IMR-90 (cell line): ENCODE data around the gene BEST1. TPM values are rescaled to one million over a fixed set of nuclear protein-coding genes. Genes with fewer than 3 reads are reported as not detected.

Source experiments
- ATAC-seq: fragments of 200-7000 bp; cut with Tn5 transposase; 2 replicates; pipeline ENCODE4 v1.9.1; 2020; ENCODE audit warnings: low read depth, mild to moderate bottlenecking, moderate library complexity
- BruUV-seq: library from RNA; stranded (reverse); fragments of 400-500 nt; replicated peaks from 2 replicates; lab custom pipeline; 2021; lab: Mats Ljungman, UMichigan
- CTCF ChIA-PET: fragments of 300-600 bp; formaldehyde crosslinking; extraction: SDS; loops from one replicate; lab custom pipeline; 2021; ENCODE audit warnings: antibody characterized with exemption; lab: Yijun Ruan, JAX
- POLR2A ChIA-PET: fragments of 300-600 bp; sonication (Branson Sonifier 250); formaldehyde crosslinking; loops from one replicate; lab custom pipeline; 2022; ENCODE audit warnings: antibody characterized with exemption; ENCODE audit not compliant: unreplicated experiment; lab: Charles Lee
- DNase-seq: peaks from one replicate; pipeline ENCODE4 v3.0.0; 2013
- H2AFZ ChIP-seq: replicated peaks from 2 replicates; pipeline ENCODE3; 2013; ENCODE audit warnings: low read length, mild to moderate bottlenecking; ENCODE audit not compliant: poor library complexity
- H2AK5ac ChIP-seq: 2 replicates; pipeline ENCODE4 v1.6.1; 2013; ENCODE audit warnings: low read depth, low read length, inconsistent platforms
- H2AK9ac ChIP-seq: replicated peaks from 2 replicates; pipeline ENCODE3; 2013; ENCODE audit warnings: mild to moderate bottlenecking, low read depth, low read length, moderate library complexity; ENCODE audit not compliant: poor library complexity
- H2BK120ac ChIP-seq: 2 replicates; pipeline ENCODE4 v1.6.1; 2013; ENCODE audit warnings: low read depth, low read length, inconsistent platforms
- H2BK15ac ChIP-seq: 3 replicates; pipeline ENCODE4 v1.6.1; 2013; ENCODE audit warnings: low read depth, low read length, inconsistent platforms
- H2BK20ac ChIP-seq: 2 replicates; pipeline ENCODE4 v1.6.1; 2013; ENCODE audit warnings: low read depth, mild to moderate bottlenecking, inconsistent platforms, low read length, moderate library complexity
- H2BK5ac ChIP-seq: 2 replicates; pipeline ENCODE4 v1.6.1; 2013; ENCODE audit warnings: mild to moderate bottlenecking, low read depth, low read length, inconsistent platforms; ENCODE audit not compliant: poor library complexity, severe bottlenecking
- H3K14ac ChIP-seq: replicated peaks from 2 replicates; pipeline ENCODE4 v1.6.1; 2013; ENCODE audit warnings: low read depth, low read length, inconsistent platforms
- H3K18ac ChIP-seq: 2 replicates; pipeline ENCODE4 v1.6.1; 2013; ENCODE audit warnings: low read depth, low read length, control low read depth
- H3K23ac ChIP-seq: 2 replicates; pipeline ENCODE4 v1.6.1; 2013; ENCODE audit warnings: low read depth, low read length, inconsistent platforms
- H3K27ac ChIP-seq: 2 replicates; pipeline ENCODE4 v1.5.1; 2013; ENCODE audit warnings: mild to moderate bottlenecking, control low read depth, low read length; ENCODE audit not compliant: insufficient read depth
- H3K27me3 ChIP-seq: 2 replicates; pipeline ENCODE4 v1.6.1; 2013; ENCODE audit warnings: low read length; ENCODE audit not compliant: control insufficient read depth, insufficient read depth
- H3K36me3 ChIP-seq: 2 replicates; pipeline ENCODE4 v1.6.1; 2013; ENCODE audit warnings: low read length, mixed read lengths; ENCODE audit not compliant: control insufficient read depth, insufficient read depth
- H3K4ac ChIP-seq: 2 replicates; pipeline ENCODE4 v1.6.1; 2013; ENCODE audit warnings: low read depth, low read length, inconsistent platforms
- H3K4me1 ChIP-seq: 2 replicates; pipeline ENCODE4 v1.6.1; 2013; ENCODE audit warnings: low read length, mixed read lengths; ENCODE audit not compliant: control insufficient read depth, insufficient read depth
- H3K4me2 ChIP-seq: 2 replicates; pipeline ENCODE4 v1.6.1; 2013; ENCODE audit warnings: low read depth, mild to moderate bottlenecking, control low read depth, low read length, moderate library complexity
- H3K4me3 ChIP-seq: 2 replicates; pipeline ENCODE4 v1.5.1; 2013; ENCODE audit warnings: low read depth, mild to moderate bottlenecking, control low read depth, low read length, moderate library complexity; ENCODE audit not compliant: insufficient read depth
- H3K56ac ChIP-seq: 2 replicates; pipeline ENCODE4 v1.6.1; 2013; ENCODE audit warnings: low read length, inconsistent platforms; ENCODE audit not compliant: insufficient read depth; ENCODE audit errors: extremely low read depth
- H3K79me1 ChIP-seq, 2 experiments: 2 replicates each; pipeline ENCODE4 v1.6.1; 2013; ENCODE audit warnings: low read length in 2 of 2, inconsistent platforms in 1 of 2, low read depth in 1 of 2
- H3K9ac ChIP-seq: 2 replicates; pipeline ENCODE4 v1.6.1; 2013; ENCODE audit warnings: low read depth, low read length, control low read depth
- H3K9me1 ChIP-seq: 2 replicates; pipeline ENCODE4 v1.6.1; 2013; ENCODE audit warnings: low read length, inconsistent platforms; ENCODE audit not compliant: insufficient read depth
- H3K9me3 ChIP-seq: 2 replicates; pipeline ENCODE4 v1.6.1; 2013; ENCODE audit warnings: low read length; ENCODE audit not compliant: control insufficient read depth, insufficient read depth
- H4K20me1 ChIP-seq: 2 replicates; pipeline ENCODE4 v1.6.1; 2013; ENCODE audit warnings: low read length, inconsistent platforms; ENCODE audit not compliant: insufficient read depth
- H4K5ac ChIP-seq: 2 replicates; pipeline ENCODE4 v1.6.1; 2013; ENCODE audit warnings: mild to moderate bottlenecking, low read depth, low read length, control low read depth
- H4K8ac ChIP-seq, 2 experiments: 2 replicates each; pipeline ENCODE4 v1.6.1; 2013; ENCODE audit warnings: low read depth in 2 of 2, low read length in 2 of 2, control low read depth in 1 of 2, inconsistent platforms in 1 of 2
- H4K91ac ChIP-seq: 2 replicates; pipeline ENCODE4 v1.6.1; 2013; ENCODE audit warnings: low read depth, low read length, inconsistent platforms; ENCODE audit not compliant: insufficient read depth
- BHLHE40 ChIP-seq: fragments of 150-350 bp; IDR thresholded peaks from 2 replicates; pipeline ENCODE4 v1.6.1; 2016; ENCODE audit warnings: mild to moderate bottlenecking, low read depth, low read length
- CEBPB ChIP-seq: IDR thresholded peaks from 2 replicates; pipeline ENCODE4 v1.6.1; 2012; ENCODE audit warnings: low read depth, low read length, improper control_type of control experiment
- ELK1 ChIP-seq: fragments of 150-350 bp; IDR thresholded peaks from 2 replicates; pipeline ENCODE4 v1.6.1; 2016; ENCODE audit warnings: low read depth, mild to moderate bottlenecking, low read length, moderate library complexity, borderline replicate concordance
- FOS ChIP-seq: fragments of 150-350 bp; IDR thresholded peaks from 2 replicates; pipeline ENCODE4 v1.6.1; 2016; ENCODE audit warnings: low read depth, low read length
- MAFK ChIP-seq: IDR thresholded peaks from 2 replicates; pipeline ENCODE4 v1.6.1; 2012; ENCODE audit warnings: low read depth, low read length, improper control_type of control experiment
- MAZ ChIP-seq: IDR thresholded peaks from 2 replicates; pipeline ENCODE4 v1.6.1; 2012; ENCODE audit warnings: low read depth, mild to moderate bottlenecking, low read length, improper control_type of control experiment, moderate library complexity, borderline replicate concordance
- NFE2L2 ChIP-seq: fragments of 150-350 bp; IDR thresholded peaks from 2 replicates; pipeline ENCODE4 v1.6.1; 2016; ENCODE audit warnings: low read depth, mild to moderate bottlenecking, low read length
- RCOR1 ChIP-seq: IDR thresholded peaks from 2 replicates; pipeline ENCODE4 v1.6.1; 2012; ENCODE audit warnings: mild to moderate bottlenecking, low read length, improper control_type of control experiment; ENCODE audit not compliant: insufficient replicate concordance
- SMC3 ChIP-seq: fragments of 150-350 bp; IDR thresholded peaks from 2 replicates; pipeline ENCODE4 v1.6.1; 2016; ENCODE audit warnings: low read depth, mild to moderate bottlenecking, antibody characterized with exemption, low read length, moderate library complexity
- USF2 ChIP-seq: fragments of 150-350 bp; IDR thresholded peaks from 2 replicates; pipeline ENCODE4 v1.6.1; 2017; ENCODE audit warnings: mild to moderate bottlenecking, antibody characterized with exemption, low read length, low read depth
- WGBS, 2 experiments: methylation state at CpG; one replicate each; pipeline versions ENCODE4 v1.1.5 to v1.1.7; 2013; ENCODE audit warnings: missing lambda C conversion rate in 2 of 2; ENCODE audit not compliant: insufficient read length in 1 of 2; ENCODE audit errors: extremely low coverage in 2 of 2; 5-methylcytosine and 5-hydroxymethylcytosine counted together
- dilution Hi-C: fragments of 300-500 bp; cut with HindIII; formaldehyde crosslinking; loops from one replicate; pipeline ENCODE4 v1.14.3; 2018; ENCODE audit warnings: low sequenced_read_pairs; ENCODE audit not compliant: unreplicated experiment
- in situ Hi-C: fragments of 300-500 bp; cut with MboI; formaldehyde crosslinking; loops from 3 replicates; pipeline ENCODE4 v1.14.3; 2019; ENCODE audit warnings: low sequenced_read_pairs, inconsistent platforms, mixed read lengths
- intact Hi-C: fragments of 100-400 bp; cut with micrococcal nuclease; formaldehyde crosslinking; loops from 2 replicates; pipeline ENCODE4 v1.10.0; 2022
- polyA plus RNA-seq, 3 experiments: library from polyadenylated mRNA; depleted of rRNA; stranded (reverse); fragments of >200 nt; gene quantifications; 2 replicates each; pipeline ENCODE4 v1.2.3, GENCODE V29; 2012; ENCODE audit warnings: low replicate concordance in 1 of 3
- total RNA-seq: library from RNA; depleted of rRNA; stranded (reverse); fragments of >200 nt; gene quantifications from 2 replicates; pipeline ENCODE4 v1.2.3, GENCODE V29; 2012
- TF ChIP-seq, protein P1 (sequence below): conservative IDR thresholded peaks from 2 replicates; pipeline ENCODE4 v1.5.1; 2012; ENCODE audit warnings: mild to moderate bottlenecking, low read depth, low read length, improper control_type of control experiment

BEST1 gene
- total and polyA plus RNA-seq, 2 of the 4 experiments (the other 2 are of a cell fraction), result 0.90 to 1.4 TPM

DNA sequence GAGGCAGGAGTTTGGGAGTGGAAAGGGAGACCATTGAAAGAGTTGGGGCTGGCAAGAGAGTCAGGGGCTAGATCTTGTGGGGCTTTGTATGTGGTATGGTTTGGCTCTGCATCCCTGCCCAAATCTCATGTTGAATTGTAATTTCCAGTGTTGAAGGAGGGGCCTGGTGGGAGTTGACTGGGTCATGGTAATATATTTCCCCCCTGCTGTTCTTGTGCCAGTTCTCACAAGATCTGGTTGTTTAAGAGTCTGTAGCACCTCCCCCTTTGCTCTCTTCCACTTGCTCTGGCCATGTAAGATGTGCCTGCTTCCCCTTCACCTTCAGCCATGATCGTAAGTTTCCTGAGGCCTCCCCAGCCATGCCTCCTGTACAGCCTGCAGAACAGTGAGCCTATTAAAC lies 22.6 kb upstream of the BEST1 start:
- H3K9me3 ChIP-seq, result no peaks in the 10 kb centered on the region
- H2BK120ac ChIP-seq, result no peak overlapping the region
- no peak overlapping the region for H2BK20ac ChIP-seq
- no peak overlapping the region for H3K27ac ChIP-seq
- H3K4me3 ChIP-seq, result no peak overlapping the region
- DNase-seq (no peak), ATAC-seq (no peak)
- in situ Hi-C loops (no loop called here), intact Hi-C loops (no loop called here), dilution Hi-C loops (no loop called here)
- no CpG with 5 or more reads among the region's 1 CpG for WGBS, 2 experiments
- H2BK15ac ChIP-seq, result no peak overlapping the region
- no peaks in the 10 kb centered on the region for H3K79me1 ChIP-seq
- H3K4me2 ChIP-seq, result no peak overlapping the region
- no peak overlapping the region for H3K4ac ChIP-seq
- ChIA-PET POLR2A (no interaction called here), CTCF (no interaction called here)
- H3K56ac ChIP-seq, result no peak overlapping the region
- no peak overlapping the region for H4K8ac ChIP-seq
- H2AFZ ChIP-seq, result no peak overlapping the region
- BruUV-seq, result no TSS peak
- no peaks in the 10 kb centered on the region for H4K20me1 ChIP-seq
- no peak overlapping the region for H3K14ac ChIP-seq
- H3K4me1 ChIP-seq, result peaks cover 16% of the 10 kb centered on the region; the same call in 1 of the 2 replicates
- H2BK5ac ChIP-seq, result no peak overlapping the region
- H3K23ac ChIP-seq, result no peak overlapping the region
- no peaks in the 10 kb centered on the region for H3K9me1 ChIP-seq
- H4K5ac ChIP-seq, result no peak overlapping the region
- no peak overlapping the region for H2AK5ac ChIP-seq
- H3K18ac ChIP-seq, result no peak overlapping the region
- no peak overlapping the region for H2AK9ac ChIP-seq
- no peaks in the 10 kb centered on the region for H3K36me3 ChIP-seq
- H3K27me3 ChIP-seq, result peaks cover 11% of the 10 kb centered on the region
- TF ChIP-seq USF2 (no peak), CEBPB (no peak), NFE2L2 (no peak), MAZ (no peak), ELK1 (no peak), BHLHE40 (no peak), RCOR1 (no peak), SMC3 (no peak), MAFK (no peak), FOS (no peak)
- TF ChIP-seq, protein P1, sequence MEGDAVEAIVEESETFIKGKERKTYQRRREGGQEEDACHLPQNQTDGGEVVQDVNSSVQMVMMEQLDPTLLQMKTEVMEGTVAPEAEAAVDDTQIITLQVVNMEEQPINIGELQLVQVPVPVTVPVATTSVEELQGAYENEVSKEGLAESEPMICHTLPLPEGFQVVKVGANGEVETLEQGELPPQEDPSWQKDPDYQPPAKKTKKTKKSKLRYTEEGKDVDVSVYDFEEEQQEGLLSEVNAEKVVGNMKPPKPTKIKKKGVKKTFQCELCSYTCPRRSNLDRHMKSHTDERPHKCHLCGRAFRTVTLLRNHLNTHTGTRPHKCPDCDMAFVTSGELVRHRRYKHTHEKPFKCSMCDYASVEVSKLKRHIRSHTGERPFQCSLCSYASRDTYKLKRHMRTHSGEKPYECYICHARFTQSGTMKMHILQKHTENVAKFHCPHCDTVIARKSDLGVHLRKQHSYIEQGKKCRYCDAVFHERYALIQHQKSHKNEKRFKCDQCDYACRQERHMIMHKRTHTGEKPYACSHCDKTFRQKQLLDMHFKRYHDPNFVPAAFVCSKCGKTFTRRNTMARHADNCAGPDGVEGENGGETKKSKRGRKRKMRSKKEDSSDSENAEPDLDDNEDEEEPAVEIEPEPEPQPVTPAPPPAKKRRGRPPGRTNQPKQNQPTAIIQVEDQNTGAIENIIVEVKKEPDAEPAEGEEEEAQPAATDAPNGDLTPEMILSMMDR, result no peak
- H3K9ac ChIP-seq, result no peak overlapping the region
- H4K91ac ChIP-seq, result no peak overlapping the region
